ENCODE measurements around the gene IL22RA1. TPM values are rescaled to one million over a fixed set of nuclear protein-coding genes. Genes with fewer than 3 reads are reported as not detected.

The IL22RA1 gene
- total and polyA plus RNA-seq, 10 of the 15 experiments (the other 5 are each of a cell fraction or from before 2014, with no cell fraction given) = not detected

DNA sequence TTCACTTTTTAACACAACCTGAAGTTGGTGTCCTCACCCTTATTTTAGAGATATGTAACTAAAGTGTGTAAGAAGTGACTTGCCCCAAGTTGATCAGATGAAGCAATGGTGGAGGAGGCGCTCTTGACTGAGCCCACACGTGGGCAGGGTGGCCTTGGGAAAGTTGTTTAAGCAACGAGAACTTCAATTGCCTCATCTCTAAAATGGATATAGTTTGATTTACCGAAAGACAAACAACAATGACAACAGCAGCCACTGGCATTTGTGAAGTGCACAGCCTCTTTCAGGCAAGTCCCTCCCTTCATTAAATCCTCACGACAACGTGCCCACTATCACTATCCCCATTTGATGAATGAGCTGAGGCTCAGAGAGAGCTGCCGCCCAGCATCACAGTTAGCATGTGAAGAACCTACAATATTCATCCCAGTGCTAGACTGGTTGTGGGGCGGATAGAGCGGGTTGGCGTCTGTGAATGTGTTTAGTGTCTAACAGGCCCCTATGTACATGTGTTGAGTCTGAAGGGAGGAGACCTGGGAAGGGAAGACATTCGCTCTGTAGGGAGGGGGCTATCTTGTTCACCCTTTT, 3.0 kb downstream of the IL22RA1 start:
- 58% methylated on average over 11 of the region's 11 CpGs for WGBS (ENCODE audit: insufficient coverage, insufficient replicate concordance, low lambda C conversion rate, missing lambda C conversion rate)
- BruUV-seq (replicated peaks) = no TSS peak

DNA sequence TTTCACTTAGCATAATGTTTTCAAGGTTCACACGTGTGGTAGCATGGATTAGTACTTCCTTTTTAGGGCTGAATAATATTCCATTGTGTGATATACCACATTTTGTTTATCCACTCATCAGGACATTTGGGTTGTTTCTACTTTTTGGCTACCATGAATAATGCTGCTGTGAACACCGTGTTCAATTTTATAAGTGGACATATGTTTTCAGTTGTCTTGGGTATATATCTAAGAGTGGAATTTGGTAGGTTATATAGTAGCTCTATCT, 3.8 kb downstream of the IL22RA1 start:
- Histone ChIP-seq H3K27ac (ENCODE audit: control insufficient read depth, insufficient read depth) (no peak overlapping the region), H3K27me3 (replicated peaks in 1 of 2; ENCODE audit: control insufficient read depth in 2 of 2, insufficient read depth in 2 of 2, low read length in 1 of 2) (peaks cover 2 to 3% of the 10 kb centered on the region in 2 experiments; a peak in 2 of 4 replicates), H3K79me2 (ENCODE audit: control insufficient read depth, insufficient read depth, low read length) (no peaks in the 10 kb centered on the region), H4K20me1 (ENCODE audit: control insufficient read depth, insufficient read depth) (no peaks in the 10 kb centered on the region), H3K4me3 (no peak overlapping the region), H3K36me3 (ENCODE audit: control insufficient read depth in 2 of 2, insufficient read depth in 2 of 2, low read length in 1 of 2) (no peaks in the 10 kb centered on the region), H3K4me2 (ENCODE audit: control insufficient read depth, insufficient read depth) (no peak overlapping the region), H2AFZ (ENCODE audit: control insufficient read depth, low read depth, low read length) (no peak overlapping the region), H3K9ac (ENCODE audit: control insufficient read depth, insufficient read depth, low read length) (no peak overlapping the region), H3K9me3 (replicated peaks; ENCODE audit: control insufficient read depth, insufficient read depth, low read length) (peaks cover 3% of the 10 kb centered on the region; the same call in 1 of the 3 replicates), H3K4me1 (ENCODE audit: control insufficient read depth, insufficient read depth, low read length) (no peaks in the 10 kb centered on the region)
- ATAC-seq = no peak
- ChIA-PET RAD21 (ENCODE audit: unreplicated experiment) (no interaction called here), POLR2A (no interaction called here), CTCF (interaction anchor here (0.8 kb wide), 1 partner anchor 252 kb away, joined by 3 read pairs; no protein-coding TSS in a partner anchor), SMC1A (ENCODE audit: uncharacterized antibody, unreplicated experiment) (no interaction called here)
- BruUV-seq (replicated peaks) = no TSS peak
- intact Hi-C loops (cut with micrococcal nuclease; ENCODE audit: unreplicated experiment) (no loop called here), in situ Hi-C loops (cut with MboI) (no loop called here)
- WGBS (ENCODE audit: insufficient coverage, insufficient replicate concordance, low lambda C conversion rate, missing lambda C conversion rate) = 33% methylated on average over 2 of the region's 2 CpGs
- DNase-seq (ENCODE audit: low read depth, low spot score) = no peak
- no peak for FAIRE-seq
- TF ChIP-seq, protein P1, sequence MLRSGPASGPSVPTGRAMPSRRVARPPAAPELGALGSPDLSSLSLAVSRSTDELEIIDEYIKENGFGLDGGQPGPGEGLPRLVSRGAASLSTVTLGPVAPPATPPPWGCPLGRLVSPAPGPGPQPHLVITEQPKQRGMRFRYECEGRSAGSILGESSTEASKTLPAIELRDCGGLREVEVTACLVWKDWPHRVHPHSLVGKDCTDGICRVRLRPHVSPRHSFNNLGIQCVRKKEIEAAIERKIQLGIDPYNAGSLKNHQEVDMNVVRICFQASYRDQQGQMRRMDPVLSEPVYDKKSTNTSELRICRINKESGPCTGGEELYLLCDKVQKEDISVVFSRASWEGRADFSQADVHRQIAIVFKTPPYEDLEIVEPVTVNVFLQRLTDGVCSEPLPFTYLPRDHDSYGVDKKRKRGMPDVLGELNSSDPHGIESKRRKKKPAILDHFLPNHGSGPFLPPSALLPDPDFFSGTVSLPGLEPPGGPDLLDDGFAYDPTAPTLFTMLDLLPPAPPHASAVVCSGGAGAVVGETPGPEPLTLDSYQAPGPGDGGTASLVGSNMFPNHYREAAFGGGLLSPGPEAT (IDR thresholded peaks at IDR 0.05; ENCODE audit: low read depth) = no peak
- no peak for TF ChIP-seq PAX5 (IDR thresholded peaks at IDR 0.05; ENCODE audit: borderline replicate concordance, low read depth, low read length)
- TF ChIP-seq, protein P2, sequence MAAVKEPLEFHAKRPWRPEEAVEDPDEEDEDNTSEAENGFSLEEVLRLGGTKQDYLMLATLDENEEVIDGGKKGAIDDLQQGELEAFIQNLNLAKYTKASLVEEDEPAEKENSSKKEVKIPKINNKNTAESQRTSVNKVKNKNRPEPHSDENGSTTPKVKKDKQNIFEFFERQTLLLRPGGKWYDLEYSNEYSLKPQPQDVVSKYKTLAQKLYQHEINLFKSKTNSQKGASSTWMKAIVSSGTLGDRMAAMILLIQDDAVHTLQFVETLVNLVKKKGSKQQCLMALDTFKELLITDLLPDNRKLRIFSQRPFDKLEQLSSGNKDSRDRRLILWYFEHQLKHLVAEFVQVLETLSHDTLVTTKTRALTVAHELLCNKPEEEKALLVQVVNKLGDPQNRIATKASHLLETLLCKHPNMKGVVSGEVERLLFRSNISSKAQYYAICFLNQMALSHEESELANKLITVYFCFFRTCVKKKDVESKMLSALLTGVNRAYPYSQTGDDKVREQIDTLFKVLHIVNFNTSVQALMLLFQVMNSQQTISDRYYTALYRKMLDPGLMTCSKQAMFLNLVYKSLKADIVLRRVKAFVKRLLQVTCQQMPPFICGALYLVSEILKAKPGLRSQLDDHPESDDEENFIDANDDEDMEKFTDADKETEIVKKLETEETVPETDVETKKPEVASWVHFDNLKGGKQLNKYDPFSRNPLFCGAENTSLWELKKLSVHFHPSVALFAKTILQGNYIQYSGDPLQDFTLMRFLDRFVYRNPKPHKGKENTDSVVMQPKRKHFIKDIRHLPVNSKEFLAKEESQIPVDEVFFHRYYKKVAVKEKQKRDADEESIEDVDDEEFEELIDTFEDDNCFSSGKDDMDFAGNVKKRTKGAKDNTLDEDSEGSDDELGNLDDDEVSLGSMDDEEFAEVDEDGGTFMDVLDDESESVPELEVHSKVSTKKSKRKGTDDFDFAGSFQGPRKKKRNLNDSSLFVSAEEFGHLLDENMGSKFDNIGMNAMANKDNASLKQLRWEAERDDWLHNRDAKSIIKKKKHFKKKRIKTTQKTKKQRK (IDR thresholded peaks at IDR 0.05; ENCODE audit: low read depth, low read length) = no peak
- TF ChIP-seq PML (IDR thresholded peaks at IDR 0.05; ENCODE audit: low read length) = no peak
- no peak for TF ChIP-seq NFYB (IDR thresholded peaks at IDR 0.05; ENCODE audit: insufficient read depth, low read depth, low read length)
- TF ChIP-seq RBBP5 (conservative IDR thresholded peaks at IDR 0.05) = no peak
- TF ChIP-seq CBX5 (IDR thresholded peaks at IDR 0.05; ENCODE audit: low read depth) = no peak
- TF ChIP-seq GATAD2B (conservative IDR thresholded peaks at IDR 0.05; ENCODE audit: low read depth) = no peak

More for the DNA sequence above, 3.0 kb downstream of the IL22RA1 start:
- TF ChIP-seq FOS (IDR thresholded peaks at IDR 0.05; ENCODE audit: borderline replicate concordance, extremely low read depth, insufficient read length) (no peak), KLF5 (IDR thresholded peaks at IDR 0.05; ENCODE audit: partially characterized antibody) (no peak), PAX8 (IDR thresholded peaks at IDR 0.05) (no peak), LARP7 (IDR thresholded peaks at IDR 0.05) (no peak), NFXL1 (IDR thresholded peaks at IDR 0.05; ENCODE audit: borderline replicate concordance) (no peak), CHD2 (IDR thresholded peaks at IDR 0.05; ENCODE audit: borderline replicate concordance, low read depth, low read length) (no peak), ZNF24 (IDR thresholded peaks at IDR 0.05) (no peak), SREBF2 (IDR thresholded peaks at IDR 0.05; ENCODE audit: low read length) (no peak), NBN (IDR thresholded peaks at IDR 0.05) (no peak)
- TF ChIP-seq, protein P3, sequence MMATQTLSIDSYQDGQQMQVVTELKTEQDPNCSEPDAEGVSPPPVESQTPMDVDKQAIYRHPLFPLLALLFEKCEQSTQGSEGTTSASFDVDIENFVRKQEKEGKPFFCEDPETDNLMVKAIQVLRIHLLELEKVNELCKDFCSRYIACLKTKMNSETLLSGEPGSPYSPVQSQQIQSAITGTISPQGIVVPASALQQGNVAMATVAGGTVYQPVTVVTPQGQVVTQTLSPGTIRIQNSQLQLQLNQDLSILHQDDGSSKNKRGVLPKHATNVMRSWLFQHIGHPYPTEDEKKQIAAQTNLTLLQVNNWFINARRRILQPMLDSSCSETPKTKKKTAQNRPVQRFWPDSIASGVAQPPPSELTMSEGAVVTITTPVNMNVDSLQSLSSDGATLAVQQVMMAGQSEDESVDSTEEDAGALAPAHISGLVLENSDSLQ (IDR thresholded peaks at IDR 0.05) = no peak
- Histone ChIP-seq H3K27ac (ENCODE audit: control insufficient read depth, insufficient read depth) (no peak overlapping the region), H3K79me2 (ENCODE audit: control insufficient read depth, insufficient read depth, low read length) (no peaks in the 10 kb centered on the region), H3K36me3 (ENCODE audit: control insufficient read depth in 2 of 2, insufficient read depth in 2 of 2, low read length in 1 of 2) (no peaks in the 10 kb centered on the region), H3K27me3 (replicated peaks in 1 of 2; ENCODE audit: control insufficient read depth in 2 of 2, insufficient read depth in 2 of 2, low read length in 1 of 2) (peaks cover 2 to 5% of the 10 kb centered on the region in 2 experiments; a peak in 2 of 4 replicates), H3K9ac (ENCODE audit: control insufficient read depth, insufficient read depth, low read length) (no peak overlapping the region), H4K20me1 (ENCODE audit: control insufficient read depth, insufficient read depth) (no peaks in the 10 kb centered on the region), H3K4me2 (ENCODE audit: control insufficient read depth, insufficient read depth) (no peak overlapping the region), H3K9me3 (replicated peaks; ENCODE audit: control insufficient read depth, insufficient read depth, low read length) (peaks cover 3% of the 10 kb centered on the region; the same call in 1 of the 3 replicates), H3K4me1 (ENCODE audit: control insufficient read depth, insufficient read depth, low read length) (no peaks in the 10 kb centered on the region), H2AFZ (ENCODE audit: control insufficient read depth, low read depth, low read length) (no peak overlapping the region), H3K4me3 (no peak overlapping the region)
- intact Hi-C loops (cut with micrococcal nuclease; ENCODE audit: unreplicated experiment) (no loop called here), in situ Hi-C loops (cut with MboI) (no loop called here)
- SMC1A ChIA-PET (ENCODE audit: uncharacterized antibody, unreplicated experiment) = no interaction called here
- CTCF ChIA-PET = no interaction called here
- no peak for DNase-seq (ENCODE audit: low read depth, low spot score)
- ATAC-seq = no peak
- RAD21 ChIA-PET (ENCODE audit: unreplicated experiment) = no interaction called here
- no peak for FAIRE-seq
- POLR2A ChIA-PET = no interaction called here
